HG03280 (cell line): Measurements from ENCODE around the gene AGBL5.

ENCODE experiments used
- ATAC-seq: cut with Tn5 transposase; IDR thresholded peaks from one replicate; pipeline ENCODE4 v1.9.1; 2021; ENCODE audit warnings: mild to moderate bottlenecking, moderate library complexity; ENCODE audit not compliant: unreplicated experiment

The AGBL5 gene

DNA sequence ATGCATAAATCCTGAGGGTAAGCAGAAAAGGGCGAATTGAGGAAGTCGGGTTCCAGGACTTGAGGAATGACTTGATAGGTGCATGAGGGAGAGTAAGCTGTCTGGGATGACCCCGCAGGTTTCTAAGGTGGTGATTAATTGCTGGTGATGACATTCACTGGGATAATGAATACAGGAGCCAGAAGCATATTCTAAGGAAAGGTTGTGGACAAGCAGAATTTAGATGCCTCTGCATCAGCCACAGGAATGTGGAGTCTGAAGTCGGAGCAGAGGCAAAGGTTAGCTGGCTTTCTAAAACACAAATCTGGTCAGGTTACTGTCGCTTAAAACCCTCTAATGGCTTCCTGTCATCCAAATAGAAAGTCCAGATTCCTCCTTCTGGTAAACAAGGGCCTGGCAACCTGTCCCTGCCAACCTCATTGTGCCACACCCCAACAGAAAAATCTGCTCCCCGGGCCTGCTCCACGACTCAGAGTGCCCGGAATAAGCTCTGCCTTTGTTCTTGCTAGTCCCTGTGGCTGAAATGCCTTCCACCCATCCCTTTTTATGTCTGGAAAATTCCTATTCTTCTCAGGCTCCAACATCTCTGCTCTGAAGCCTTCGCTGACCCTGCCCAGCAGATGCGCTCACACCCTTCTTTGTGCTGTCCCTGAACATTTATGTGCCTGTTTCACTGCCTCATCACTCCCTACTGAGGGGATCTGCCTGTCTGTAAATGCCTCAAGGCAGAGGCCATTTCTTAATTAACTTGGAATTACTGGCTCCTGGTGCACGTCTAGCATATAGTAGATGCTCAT, 30.0 kb upstream of the AGBL5 start:
- ATAC-seq, result no peak

DNA sequence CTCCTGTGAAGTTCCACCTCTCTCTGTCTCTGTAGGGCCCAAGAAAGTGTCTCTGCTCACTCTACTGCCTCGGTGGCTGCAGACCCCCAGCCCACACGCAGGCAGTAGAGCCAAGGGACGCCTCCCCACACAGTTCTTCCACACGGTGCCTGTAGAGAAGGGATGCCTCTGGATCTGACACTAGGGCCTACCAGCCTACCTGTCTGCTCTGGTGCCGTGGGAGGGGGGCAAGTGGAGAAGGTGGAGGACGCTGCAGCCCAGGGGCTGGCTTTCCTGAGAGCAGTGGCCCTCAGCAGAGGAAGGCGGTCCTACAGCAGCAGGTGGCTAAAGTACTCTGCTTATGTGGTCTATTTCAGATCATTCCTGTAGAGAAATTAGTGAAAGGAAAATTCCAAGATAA, 27.7 kb upstream of the AGBL5 start:
- no peak for ATAC-seq

DNA sequence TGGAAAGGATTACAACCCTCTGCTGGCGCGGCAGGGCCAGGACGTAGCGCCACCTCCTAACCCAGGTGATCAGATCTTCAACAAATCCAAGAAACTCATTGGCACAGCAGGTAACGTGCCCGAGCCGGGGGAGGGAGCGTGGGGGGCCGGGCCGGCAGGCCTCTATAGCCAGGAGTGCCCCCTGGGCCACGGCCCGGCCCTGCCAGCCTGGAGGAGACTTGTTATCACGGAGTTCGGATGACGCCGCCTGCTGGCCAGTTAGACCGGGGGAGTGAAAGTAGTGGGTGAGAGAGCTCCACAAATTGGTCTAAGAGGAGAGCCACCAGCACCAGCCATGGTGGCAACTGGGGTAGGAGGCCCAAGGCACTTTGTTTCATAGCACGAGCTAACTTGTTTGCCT, 27.3 kb upstream of the AGBL5 start:
- ATAC-seq, result no peak

DNA sequence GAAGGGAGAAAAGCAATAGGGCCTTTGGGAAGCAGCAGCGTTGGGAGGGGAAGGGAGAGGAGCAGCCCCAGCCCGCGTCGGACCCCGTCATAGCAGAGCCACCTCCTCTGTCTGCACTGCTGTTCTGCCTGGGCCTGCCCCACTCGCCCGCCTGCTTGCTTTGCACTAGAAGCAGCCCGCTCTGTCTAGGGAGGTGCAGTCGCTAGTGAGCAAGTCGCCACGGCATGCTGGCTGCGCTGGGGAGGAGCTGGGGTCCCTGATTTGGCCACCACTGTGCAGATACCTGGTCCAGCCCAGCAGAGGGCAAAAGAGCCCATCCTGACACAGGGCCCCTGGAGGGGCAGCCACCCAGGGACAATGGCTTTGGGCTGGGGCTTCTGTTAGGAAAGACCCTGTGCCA, 26.7 kb upstream of the AGBL5 start:
- ATAC-seq, result no peak

DNA sequence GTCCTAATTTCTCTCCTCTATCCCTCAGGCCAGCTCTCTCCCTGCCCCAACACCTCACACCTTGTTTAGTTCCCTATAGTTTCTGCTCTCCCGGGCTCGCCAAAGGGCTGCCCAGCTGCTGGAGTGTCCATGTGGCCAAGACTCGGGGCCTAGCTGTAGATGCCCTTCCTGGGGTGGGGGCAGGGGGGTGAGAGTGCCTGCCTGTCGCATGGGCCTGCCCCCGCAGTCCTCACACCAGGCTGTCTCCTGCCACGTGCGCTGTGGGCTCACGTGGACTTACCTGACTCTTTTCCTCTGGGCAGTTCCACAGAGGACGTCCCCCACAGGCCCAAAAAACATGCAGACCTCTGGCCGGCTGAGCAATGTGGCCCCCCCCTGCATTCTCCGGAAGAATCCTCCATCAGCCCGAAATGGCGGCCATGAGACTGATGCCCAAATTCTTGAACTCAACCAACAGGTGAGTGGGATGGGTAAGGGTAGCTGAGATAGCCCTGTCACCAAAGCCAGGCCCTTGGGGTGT, 26.1 kb upstream of the AGBL5 start:
- no peak for ATAC-seq

DNA sequence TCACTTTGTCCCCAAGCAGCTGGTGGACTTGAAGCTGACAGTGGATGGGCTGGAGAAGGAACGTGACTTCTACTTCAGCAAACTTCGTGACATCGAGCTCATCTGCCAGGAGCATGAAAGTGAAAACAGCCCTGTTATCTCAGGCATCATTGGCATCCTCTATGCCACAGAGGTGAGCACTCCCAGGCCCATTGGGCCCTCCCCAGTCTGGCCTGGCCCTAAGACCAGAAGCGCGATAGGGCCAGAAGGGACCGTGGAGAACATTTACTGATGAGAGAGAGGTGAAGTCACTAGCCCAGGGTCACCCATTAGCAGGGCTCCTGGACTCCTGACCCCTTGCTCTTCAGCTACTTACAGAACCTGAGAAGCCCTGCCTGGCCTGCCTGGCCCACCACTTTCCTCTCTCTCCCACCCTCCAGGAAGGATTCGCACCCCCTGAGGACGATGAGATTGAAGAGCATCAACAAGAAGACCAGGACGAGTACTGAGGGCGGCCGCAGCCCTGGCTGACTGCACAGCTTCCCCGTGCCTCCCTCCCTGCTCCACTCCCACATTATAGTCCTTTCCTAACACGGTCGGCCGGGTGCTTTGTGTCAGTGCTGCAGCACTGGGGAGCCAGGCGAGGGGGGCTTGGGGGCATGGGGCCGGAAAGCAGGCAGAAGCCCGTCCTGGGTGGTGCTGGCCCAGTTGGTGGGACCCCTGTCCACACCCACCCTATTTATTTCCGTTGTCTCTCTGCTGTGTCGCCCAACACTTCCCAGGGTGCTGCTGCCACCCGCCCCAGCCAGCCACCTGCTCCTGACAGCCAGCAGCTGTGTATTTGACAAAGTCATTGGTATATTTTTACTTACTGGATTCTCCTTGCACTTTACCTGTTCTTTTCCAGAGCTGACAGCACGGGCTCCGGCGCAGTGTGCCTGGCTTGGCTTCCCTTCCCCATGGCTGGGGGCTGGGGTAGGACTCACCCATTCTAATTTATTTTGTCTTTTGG, 25.3 kb upstream of the AGBL5 start:
- no peak for ATAC-seq

DNA sequence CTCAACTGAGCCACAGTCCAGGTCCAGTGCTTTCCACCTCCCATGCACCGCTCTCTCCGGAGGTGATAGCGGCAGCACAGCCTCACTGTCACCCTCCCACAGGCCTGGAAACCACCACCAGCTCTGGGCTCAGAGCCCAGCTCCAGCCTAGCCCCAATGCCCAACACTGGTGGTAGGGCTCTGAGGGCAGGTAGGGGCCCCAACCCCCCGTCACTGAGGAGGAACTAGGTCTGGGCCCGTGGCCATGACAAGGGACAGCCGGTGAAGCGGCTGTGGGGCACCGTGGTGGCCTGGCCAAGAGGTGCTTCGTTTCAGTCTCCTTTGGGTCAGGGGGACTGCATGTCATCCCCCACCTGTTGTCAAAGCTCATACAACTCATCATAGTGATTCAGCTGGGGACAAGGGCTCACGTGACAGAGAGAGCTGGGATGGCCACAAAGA, 24.2 kb upstream of the AGBL5 start:
- no peak for ATAC-seq

DNA sequence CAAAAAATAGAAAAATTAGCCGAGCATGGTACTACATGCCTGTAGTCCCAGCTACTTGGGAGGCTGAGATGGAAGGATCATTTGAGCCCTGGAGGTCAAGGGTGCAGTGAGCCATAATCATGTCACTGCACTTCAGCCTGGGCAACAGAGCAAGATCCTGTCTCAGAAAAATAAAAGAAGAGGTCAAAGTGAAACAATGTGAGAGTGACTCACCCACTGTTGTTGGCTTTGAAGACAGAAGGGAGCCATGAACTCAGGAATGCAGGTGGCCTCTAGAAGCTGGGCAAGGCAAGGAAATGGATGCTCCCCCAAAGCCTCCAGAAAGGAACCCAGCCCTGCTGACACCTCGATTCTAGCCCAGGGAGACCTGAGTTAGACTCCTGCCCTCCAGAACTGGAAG, 22.4 kb upstream of the AGBL5 start:
- ATAC-seq, result no peak

DNA sequence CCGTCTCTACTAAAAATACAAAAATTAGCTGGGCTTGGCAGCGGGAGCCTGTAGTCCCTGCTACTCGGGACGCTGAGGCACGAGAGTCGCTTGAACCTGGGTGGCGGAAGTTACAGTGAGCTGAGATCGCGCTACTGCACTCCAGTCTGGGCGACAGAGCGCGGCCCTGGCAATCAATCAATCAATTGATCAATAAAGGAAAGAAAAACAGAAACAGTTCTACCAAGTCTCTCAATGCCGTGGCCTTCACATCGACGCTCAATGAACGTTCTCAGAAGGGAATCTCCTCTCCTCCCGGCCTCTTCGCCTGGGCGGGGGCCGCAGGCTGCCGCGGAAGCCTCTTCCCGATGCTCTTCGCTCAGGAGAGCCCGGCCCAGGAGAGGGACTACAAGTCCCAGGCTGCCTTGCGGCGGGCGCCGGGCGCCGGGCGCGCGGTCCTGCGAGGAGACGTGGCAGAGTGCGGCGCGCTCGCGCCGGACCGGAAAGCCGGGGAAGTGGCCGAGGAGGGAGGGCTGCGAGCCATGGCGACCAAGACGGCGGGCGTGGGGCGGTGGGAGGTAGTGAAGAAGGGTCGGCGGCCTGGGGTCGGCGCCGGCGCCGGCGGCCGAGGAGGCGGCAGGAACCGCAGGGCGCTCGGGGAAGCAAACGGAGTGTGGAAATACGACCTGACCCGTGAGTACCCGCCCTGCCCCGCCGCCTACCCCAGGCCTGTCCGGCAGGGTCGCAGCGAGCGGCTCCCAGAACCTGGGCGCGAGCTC, 18.8 kb upstream of the AGBL5 start, which contains the start of gene TMEM214:
TMEM214 (plus strand) TSS at position 471 of the 758 bp plus-strand sequence; CDS start at position 522, 51 bp downstream.
- peak; percentile 88 for ATAC-seq

DNA sequence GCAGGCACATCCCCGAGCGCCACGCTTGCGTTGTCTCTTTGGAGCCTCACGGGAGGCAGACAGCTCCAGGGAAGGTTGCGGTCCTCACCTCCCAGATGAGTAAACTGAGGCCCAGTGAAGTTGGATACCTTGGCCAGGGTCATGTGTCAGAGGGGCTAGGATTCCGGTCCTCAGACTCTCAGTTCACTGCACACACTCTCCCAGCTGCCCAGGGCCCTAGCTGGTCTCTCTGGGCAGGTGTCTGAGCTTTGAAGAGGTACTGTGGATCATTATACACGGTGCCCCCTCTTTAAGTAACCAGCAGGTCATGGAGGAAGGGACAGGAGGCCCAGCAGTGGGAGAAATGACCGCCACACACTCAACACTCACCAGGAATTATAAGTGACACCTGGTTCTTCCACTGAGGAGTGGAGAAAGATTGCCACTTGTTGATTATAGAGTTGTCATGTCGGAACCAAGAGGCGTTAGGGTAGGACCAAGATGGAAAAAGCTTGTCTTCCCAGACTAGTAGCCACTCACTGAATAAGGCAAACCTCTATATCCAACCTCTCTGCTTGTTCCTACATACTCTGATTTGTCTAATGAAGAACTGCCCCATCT, 18.1 kb upstream of the AGBL5 start:
- ATAC-seq, result no peak

DNA sequence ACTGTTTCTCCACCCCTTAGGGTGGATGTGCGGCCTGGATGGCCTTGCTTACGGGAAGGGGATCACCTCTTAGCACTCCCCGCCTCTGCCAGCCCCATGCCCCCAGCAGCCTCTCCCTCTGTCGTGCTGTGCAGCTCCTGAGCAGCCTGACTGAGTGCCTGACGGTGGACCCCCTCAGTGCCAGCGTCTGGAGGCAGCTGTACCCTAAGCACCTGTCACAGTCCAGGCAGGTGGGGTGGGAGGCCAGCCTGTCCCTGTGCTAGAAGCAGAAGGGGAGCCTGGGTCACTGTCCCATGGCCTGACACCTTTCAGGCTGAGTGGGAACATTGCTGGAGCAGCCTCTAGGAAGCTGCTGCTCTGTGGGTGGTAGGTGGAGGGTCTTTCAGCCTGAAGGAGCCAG, 13.5 kb upstream of the AGBL5 start:
- no peak for ATAC-seq

DNA sequence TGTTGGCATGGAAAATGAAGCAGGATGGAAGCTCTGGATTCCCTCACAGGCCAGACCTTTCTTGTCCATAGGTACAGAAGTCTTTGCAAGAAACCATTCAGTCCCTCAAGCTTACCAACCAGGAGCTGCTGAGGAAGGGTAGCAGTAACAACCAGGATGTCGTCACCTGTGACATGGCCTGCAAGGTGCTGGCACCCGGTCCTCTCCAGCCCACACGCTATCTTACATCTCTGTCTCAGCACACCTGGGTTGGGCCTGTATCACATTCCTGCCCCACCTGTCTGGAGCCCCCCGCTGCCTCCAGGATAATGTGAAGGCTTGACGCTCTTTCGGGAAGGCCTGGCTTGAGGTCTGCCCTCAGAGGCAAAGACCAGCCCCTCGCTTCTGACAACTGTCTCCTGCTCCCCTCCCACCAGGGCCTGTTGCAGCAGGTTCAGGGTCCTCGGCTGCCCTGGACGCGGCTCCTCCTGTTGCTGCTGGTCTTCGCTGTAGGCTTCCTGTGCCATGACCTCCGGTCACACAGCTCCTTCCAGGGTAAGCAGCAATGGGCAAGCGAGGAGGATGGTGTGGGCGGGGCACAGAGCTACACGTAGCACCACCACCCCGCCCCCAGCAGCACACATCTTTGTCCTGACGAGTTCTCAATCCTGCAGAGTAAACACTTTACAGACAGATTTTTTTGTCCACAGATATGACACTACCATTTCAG, 12.7 kb upstream of the AGBL5 start:
- ATAC-seq, result no peak

DNA sequence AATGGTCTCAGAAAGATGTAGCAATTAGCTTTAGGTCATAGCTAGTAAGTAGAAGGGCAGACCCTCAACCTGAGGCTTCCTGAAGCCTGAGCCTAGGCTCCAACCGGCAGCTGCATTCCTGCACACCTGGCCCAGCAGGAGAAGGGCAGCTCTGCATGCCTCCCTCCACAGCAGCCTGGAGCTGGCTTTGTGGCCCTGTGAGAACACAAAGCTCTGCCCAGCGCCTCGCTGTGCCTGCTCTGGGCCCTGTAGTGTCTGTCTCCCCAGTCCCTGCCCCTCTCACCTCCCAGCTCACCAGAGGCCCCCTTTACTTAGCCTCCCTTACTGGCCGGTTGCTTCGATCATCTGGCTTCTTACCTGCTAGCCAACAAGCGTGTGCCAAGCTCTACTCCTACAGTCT, 12.0 kb upstream of the AGBL5 start:
- ATAC-seq, result no peak

DNA sequence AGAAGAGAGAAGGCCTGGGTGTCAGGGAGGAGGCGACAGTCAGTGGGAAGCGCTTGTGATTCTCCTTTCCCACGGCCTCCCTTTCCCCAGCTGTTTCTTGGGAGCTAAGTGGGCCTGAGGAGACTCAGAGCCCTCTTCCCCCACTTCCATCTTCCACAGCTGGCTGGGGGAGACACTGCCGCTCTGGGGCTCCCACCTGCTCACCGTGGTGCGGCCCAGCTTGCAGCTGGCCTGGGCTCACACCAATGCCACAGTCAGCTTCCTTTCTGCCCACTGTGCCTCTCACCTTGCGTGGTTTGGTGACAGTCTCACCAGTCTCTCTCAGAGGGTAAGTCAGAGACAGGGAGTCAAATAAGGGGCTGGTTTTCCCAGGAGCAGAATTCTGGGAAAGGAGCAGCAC, 11.6 kb upstream of the AGBL5 start:
- no peak for ATAC-seq

DNA sequence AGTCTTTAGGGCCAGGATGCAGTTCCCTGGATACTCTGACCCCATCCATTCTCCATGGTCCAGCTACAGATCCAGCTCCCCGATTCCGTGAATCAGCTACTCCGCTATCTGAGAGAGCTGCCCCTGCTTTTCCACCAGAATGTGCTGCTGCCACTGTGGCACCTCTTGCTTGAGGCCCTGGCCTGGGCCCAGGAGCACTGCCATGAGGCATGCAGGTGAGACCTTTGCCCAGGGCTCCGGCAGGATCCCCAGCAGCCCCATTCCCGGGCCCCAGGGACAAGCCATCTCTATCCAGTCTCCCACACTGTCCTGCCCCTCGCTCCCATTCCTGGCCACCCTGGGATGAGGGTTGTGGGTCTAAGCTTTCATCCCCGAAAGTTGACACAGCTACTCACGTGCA, 11.2 kb upstream of the AGBL5 start:
- ATAC-seq, result no peak

DNA sequence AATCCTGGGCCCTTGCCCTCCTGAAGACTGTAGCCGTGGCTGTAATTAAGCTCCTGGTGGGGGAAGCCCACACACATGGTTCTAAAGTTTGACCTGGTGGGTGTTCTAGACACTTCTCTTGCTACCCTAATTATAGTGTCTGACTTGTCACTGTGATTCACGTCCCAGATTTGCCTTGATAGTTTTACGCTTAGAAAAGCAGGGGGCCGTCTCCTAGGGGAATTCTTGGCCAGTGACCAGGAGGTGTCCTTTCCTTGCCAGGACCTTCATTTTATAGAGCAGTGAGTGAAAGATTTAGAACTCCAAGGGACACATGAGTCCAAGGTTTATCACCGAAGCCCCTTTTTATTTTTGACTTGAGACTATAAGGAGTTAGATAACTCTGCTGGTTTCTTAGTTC, 9.7 kb upstream of the AGBL5 start:
- no peak for ATAC-seq

DNA sequence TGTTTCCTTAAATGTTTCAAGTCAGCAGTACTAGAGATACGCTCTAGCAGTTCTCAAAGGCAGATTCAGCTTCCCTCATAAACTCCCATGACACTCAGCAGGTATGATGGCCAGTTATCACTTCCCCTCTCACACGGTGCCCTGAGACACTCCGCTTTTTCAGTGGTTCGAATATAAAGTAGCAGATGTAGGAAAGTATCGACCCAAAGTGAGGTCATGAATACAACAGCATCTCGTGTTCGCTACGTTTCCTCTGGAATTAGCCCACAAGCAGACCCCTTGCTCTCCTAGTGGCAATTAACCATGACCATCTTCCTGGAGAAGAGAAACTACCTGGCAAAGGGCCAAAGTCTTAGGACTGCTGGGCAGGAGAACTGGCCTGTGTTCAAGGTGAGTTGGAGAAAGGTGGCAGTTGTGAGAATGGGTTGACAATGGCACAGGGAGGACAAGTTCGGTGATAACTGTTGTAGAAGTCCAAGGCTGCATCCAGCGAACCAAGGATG, 9.3 kb upstream of the AGBL5 start:
- no peak for ATAC-seq

DNA sequence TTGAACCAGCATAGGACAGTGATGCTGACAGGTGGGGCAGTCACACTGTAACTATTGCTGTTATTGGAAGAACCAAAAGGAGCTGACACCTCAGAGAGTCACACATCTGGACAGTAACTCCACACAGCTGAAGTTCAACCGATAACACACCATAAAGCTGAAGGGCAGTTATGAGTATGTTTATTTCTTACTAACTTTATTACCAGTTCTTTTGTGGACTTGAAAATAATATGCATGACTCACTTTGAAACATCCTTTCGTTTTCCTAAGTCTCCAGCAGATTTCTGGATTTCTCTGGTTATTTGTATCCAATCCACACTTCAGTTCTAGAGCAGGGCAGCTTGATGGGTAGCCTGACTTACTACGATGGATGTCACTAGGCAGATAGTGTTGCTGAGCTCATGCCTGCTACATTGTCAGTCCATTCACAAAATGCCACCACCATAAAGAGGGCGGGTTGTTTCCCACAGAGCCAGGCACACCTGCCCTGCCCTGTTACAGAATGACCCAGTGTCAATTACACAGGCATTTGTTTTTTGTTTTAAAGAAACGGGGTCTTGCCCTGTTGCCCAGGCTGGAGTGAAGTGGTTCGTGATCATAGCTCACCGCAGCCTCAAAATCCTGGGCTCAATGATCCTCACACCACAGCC, 8.4 kb upstream of the AGBL5 start:
- no peak for ATAC-seq
